ENCODE results near the gene LACRT.

Gene LACRT

DNA sequence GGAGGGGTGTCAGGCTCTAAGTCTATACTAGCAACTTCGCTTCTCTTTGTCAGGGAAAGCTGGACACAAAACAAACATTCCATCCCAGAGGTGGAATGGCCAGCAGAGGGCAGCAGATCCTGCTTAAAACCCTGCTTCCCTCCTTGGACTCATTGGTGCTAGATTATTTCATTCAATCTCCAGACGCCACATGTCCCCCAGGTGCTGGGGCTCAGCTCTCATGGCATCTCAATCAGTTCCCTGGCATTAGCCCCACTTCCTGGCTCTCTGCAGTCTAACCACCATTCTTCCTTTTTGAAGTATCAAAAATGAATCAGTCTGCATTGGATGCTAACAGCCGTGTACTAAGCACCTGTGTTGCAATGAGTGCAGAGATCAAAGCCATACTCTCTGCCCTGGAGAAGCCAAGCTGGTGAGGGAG lies 38.2 kb downstream of the LACRT start:
- H3K9me3 ChIP-seq (ENCODE audit: control insufficient read depth, low read length), result no peaks in the 10 kb centered on the region
- H3K4me1 ChIP-seq (ENCODE audit: control insufficient read depth, insufficient read depth, low read length), result peaks cover 27% of the 10 kb centered on the region
- H3K27me3 ChIP-seq (replicated peaks; ENCODE audit: control insufficient read depth, insufficient read depth, low read length), result peaks cover 26% of the 10 kb centered on the region
- H3K36me3 ChIP-seq (ENCODE audit: control insufficient read depth, insufficient read depth, low read length, severe bottlenecking), result no peaks in the 10 kb centered on the region
- H3K4me3 ChIP-seq (ENCODE audit: low read length), result no peak overlapping the region
- peak; percentile 84 for DNase-seq (ENCODE audit: low read depth)
- H3K9ac ChIP-seq (ENCODE audit: low read length), result peak overlapping the region; percentile 26

GRCh38 chr12:54595471-54595870 lies 39.2 kb downstream of the LACRT start:
- no peak for DNase-seq (ENCODE audit: low read depth)
- H3K9ac ChIP-seq (ENCODE audit: low read length), result no peak overlapping the region

DNA sequence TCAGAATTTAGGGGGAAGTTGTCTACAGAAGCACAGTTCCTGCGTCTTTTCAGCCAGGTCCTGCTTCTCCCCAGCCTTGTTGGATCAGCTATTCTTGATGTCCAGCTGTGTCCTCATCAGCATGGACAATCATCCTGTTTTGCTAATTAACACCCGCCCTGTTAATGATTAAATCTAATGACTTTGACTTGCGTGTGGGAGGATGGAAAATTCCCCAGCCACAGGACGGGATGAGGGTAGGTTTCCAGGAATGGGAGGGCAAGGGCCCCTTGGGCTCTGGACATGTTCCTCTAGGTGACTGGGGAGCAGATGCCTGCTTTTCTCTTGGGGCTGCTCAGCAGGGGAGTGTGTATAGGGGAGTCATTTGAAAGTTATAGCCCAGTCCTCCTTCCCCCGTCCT lies 41.0 kb downstream of the LACRT start:
- DNase-seq (ENCODE audit: low read depth), result no peak
- Histone ChIP-seq H3K4me3 (ENCODE audit: low read length) (no peak overlapping the region), H3K27me3 (replicated peaks; ENCODE audit: control insufficient read depth, insufficient read depth, low read length) (peaks cover 10% of the 10 kb centered on the region), H3K9ac (ENCODE audit: low read length) (no peak overlapping the region), H3K36me3 (ENCODE audit: control insufficient read depth, insufficient read depth, low read length, severe bottlenecking) (no peaks in the 10 kb centered on the region), H3K4me1 (ENCODE audit: control insufficient read depth, insufficient read depth, low read length) (peaks cover 54% of the 10 kb centered on the region), H3K9me3 (ENCODE audit: control insufficient read depth, low read length) (no peaks in the 10 kb centered on the region)

More at GRCh38 chr12:54595471-54595870, 39.2 kb downstream of the LACRT start:
- Histone ChIP-seq H3K27me3 (replicated peaks; ENCODE audit: control insufficient read depth, insufficient read depth, low read length) (peaks cover 26% of the 10 kb centered on the region), H3K9me3 (ENCODE audit: control insufficient read depth, low read length) (no peaks in the 10 kb centered on the region), H3K4me1 (ENCODE audit: control insufficient read depth, insufficient read depth, low read length) (peaks cover 36% of the 10 kb centered on the region), H3K36me3 (ENCODE audit: control insufficient read depth, insufficient read depth, low read length, severe bottlenecking) (no peaks in the 10 kb centered on the region), H3K4me3 (ENCODE audit: low read length) (no peak overlapping the region)

GRCh38 chr12:54593135-54593534 lies 41.6 kb downstream of the LACRT start:
- H3K4me3 ChIP-seq (ENCODE audit: low read length), result no peak overlapping the region
- no peaks in the 10 kb centered on the region for H3K9me3 ChIP-seq (ENCODE audit: control insufficient read depth, low read length)
- H3K36me3 ChIP-seq (ENCODE audit: control insufficient read depth, insufficient read depth, low read length, severe bottlenecking), result no peaks in the 10 kb centered on the region
- DNase-seq (ENCODE audit: low read depth), result no peak
- H3K9ac ChIP-seq (ENCODE audit: low read length), result no peak overlapping the region
- peaks cover 6% of the 10 kb centered on the region for H3K27me3 ChIP-seq (replicated peaks; ENCODE audit: control insufficient read depth, insufficient read depth, low read length)
- H3K4me1 ChIP-seq (ENCODE audit: control insufficient read depth, insufficient read depth, low read length), result peaks cover 55% of the 10 kb centered on the region

- Histone ChIP-seq H3K36me3 (ENCODE audit: control insufficient read depth, insufficient read depth, low read length, severe bottlenecking) (no peaks in the 10 kb centered on the region), H3K27me3 (replicated peaks; ENCODE audit: control insufficient read depth, insufficient read depth, low read length) (no peaks in the 10 kb centered on the region), H3K4me3 (ENCODE audit: low read length) (no peak overlapping the region), H3K9ac (ENCODE audit: low read length) (peak overlapping the region; percentile 66), H3K4me1 (ENCODE audit: control insufficient read depth, insufficient read depth, low read length) (peaks cover 55% of the 10 kb centered on the region), H3K9me3 (ENCODE audit: control insufficient read depth, low read length) (no peaks in the 10 kb centered on the region)
- peak; percentile 62 for DNase-seq (ENCODE audit: low read depth)
Measured at GRCh38 chr12:54592316-54592715, 42.4 kb downstream of the LACRT start.

GRCh38 chr12:54590978-54591591 lies 43.6 kb downstream of the LACRT start:
- peak overlapping the region; percentile 66 for H3K9ac ChIP-seq (ENCODE audit: low read length)
- H3K36me3 ChIP-seq (ENCODE audit: control insufficient read depth, insufficient read depth, low read length, severe bottlenecking), result no peaks in the 10 kb centered on the region
- no peaks in the 10 kb centered on the region for H3K9me3 ChIP-seq (ENCODE audit: control insufficient read depth, low read length)
- H3K4me3 ChIP-seq (ENCODE audit: low read length), result no peak overlapping the region
- DNase-seq (ENCODE audit: low read depth), result peak; percentile 19
- H3K27me3 ChIP-seq (replicated peaks; ENCODE audit: control insufficient read depth, insufficient read depth, low read length), result peaks cover 5% of the 10 kb centered on the region
- H3K4me1 ChIP-seq (ENCODE audit: control insufficient read depth, insufficient read depth, low read length), result peaks cover 63% of the 10 kb centered on the region

GRCh38 chr12:54589964-54590363 lies 44.7 kb downstream of the LACRT start:
- Histone ChIP-seq H3K36me3 (ENCODE audit: control insufficient read depth, insufficient read depth, low read length, severe bottlenecking) (no peaks in the 10 kb centered on the region), H3K4me3 (ENCODE audit: low read length) (no peak overlapping the region), H3K9me3 (ENCODE audit: control insufficient read depth, low read length) (no peaks in the 10 kb centered on the region), H3K27me3 (replicated peaks; ENCODE audit: control insufficient read depth, insufficient read depth, low read length) (peaks cover 9% of the 10 kb centered on the region), H3K4me1 (ENCODE audit: control insufficient read depth, insufficient read depth, low read length) (peaks cover 65% of the 10 kb centered on the region), H3K9ac (ENCODE audit: low read length) (peak overlapping the region; percentile 58)
- DNase-seq (ENCODE audit: low read depth), result no peak

GRCh38 chr12:54588890-54589267 lies 45.8 kb downstream of the LACRT start:
- H3K36me3 ChIP-seq (ENCODE audit: control insufficient read depth, insufficient read depth, low read length, severe bottlenecking), result peaks cover 3% of the 10 kb centered on the region
- peaks cover 65% of the 10 kb centered on the region for H3K4me1 ChIP-seq (ENCODE audit: control insufficient read depth, insufficient read depth, low read length)
- H3K9ac ChIP-seq (ENCODE audit: low read length), result peak overlapping the region; percentile 84
- DNase-seq (ENCODE audit: low read depth), result no peak
- H3K4me3 ChIP-seq (ENCODE audit: low read length), result peak overlapping the region; percentile 75
- H3K9me3 ChIP-seq (ENCODE audit: control insufficient read depth, low read length), result no peaks in the 10 kb centered on the region
- H3K27me3 ChIP-seq (replicated peaks; ENCODE audit: control insufficient read depth, insufficient read depth, low read length), result peaks cover 9% of the 10 kb centered on the region

- DNase-seq (ENCODE audit: low read depth), result peak; percentile 22
- H3K4me3 ChIP-seq (ENCODE audit: low read length), result peak within 1 kb of the TSS; percentile 86
- peaks cover 8% of the 10 kb centered on the region for H3K36me3 ChIP-seq (ENCODE audit: control insufficient read depth, insufficient read depth, low read length, severe bottlenecking)
- H3K9ac ChIP-seq (ENCODE audit: low read length), result peak within 1 kb of the TSS; percentile 91
- no peaks in the 10 kb centered on the region for H3K9me3 ChIP-seq (ENCODE audit: control insufficient read depth, low read length)
- peaks cover 64% of the 10 kb centered on the region for H3K4me1 ChIP-seq (ENCODE audit: control insufficient read depth, insufficient read depth, low read length)
- peaks cover 9% of the 10 kb centered on the region for H3K27me3 ChIP-seq (replicated peaks; ENCODE audit: control insufficient read depth, insufficient read depth, low read length)
Measured at GRCh38 chr12:54588110-54588889, 46.4 kb downstream of the LACRT start, which contains the start of gene PPP1R1A. Gene PPP1R1A, minus strand, starts transcription at chr12:54588659. Its CDS starts 171 bp downstream, at chr12:54588488.

DNA sequence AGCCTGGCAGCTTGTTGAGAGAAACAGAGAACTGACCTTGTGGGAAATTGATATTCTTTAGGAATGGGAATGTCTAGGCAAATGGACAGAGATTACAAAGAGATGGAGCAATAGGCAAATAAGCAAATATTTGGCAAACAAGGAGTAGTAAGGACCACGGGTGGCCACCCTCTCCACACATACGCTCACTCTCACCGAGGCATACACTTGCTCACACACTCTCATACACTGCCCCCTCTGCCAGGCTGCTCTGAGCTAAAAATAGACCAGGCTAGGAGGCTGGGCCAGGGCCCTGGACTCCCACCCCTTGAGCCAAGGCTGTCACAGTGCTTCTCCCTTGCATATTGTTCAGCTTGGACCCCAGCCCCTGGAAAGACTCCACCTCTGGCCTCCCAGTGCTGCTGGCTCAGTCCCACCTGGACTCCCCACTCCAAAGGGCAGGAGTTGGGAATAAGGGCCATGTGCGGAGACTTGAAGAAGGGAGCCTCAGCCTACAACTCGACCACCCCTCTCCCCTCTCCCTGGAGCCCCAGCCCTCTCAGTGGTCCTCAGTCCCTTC lies 47.3 kb downstream of the LACRT start:
- Histone ChIP-seq H3K9ac (ENCODE audit: low read length) (peak overlapping the region; percentile 91), H3K27me3 (replicated peaks; ENCODE audit: control insufficient read depth, insufficient read depth, low read length) (peaks cover 9% of the 10 kb centered on the region), H3K36me3 (ENCODE audit: control insufficient read depth, insufficient read depth, low read length, severe bottlenecking) (peaks cover 18% of the 10 kb centered on the region), H3K9me3 (ENCODE audit: control insufficient read depth, low read length) (no peaks in the 10 kb centered on the region), H3K4me3 (ENCODE audit: low read length) (peak overlapping the region; percentile 86), H3K4me1 (ENCODE audit: control insufficient read depth, insufficient read depth, low read length) (peaks cover 55% of the 10 kb centered on the region)
- DNase-seq (ENCODE audit: low read depth), result no peak

DNA sequence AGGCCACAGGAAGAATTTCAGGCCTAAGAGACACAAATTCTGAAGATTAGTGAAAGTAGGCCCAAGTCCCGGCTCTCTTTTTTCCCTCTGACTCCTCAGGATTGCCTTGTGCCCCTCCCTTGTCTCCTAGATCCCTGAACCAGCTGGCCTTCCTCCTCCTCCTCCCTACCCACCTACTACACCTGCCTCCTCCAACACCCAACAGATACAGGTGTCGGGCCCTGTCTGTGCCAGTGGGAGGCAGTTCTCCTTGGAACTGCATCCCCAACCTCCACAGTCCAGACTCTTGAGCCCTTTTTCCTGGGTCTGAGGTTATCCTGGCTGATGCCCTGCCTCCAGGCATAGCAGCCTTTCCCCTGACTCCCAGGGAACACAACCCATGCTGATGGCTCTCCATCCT lies 48.1 kb downstream of the LACRT start:
- H3K27me3 ChIP-seq (replicated peaks; ENCODE audit: control insufficient read depth, insufficient read depth, low read length), result peaks cover 9% of the 10 kb centered on the region
- no peak for DNase-seq (ENCODE audit: low read depth)
- H3K4me1 ChIP-seq (ENCODE audit: control insufficient read depth, insufficient read depth, low read length), result peaks cover 47% of the 10 kb centered on the region
- peak overlapping the region; percentile 91 for H3K9ac ChIP-seq (ENCODE audit: low read length)
- peaks cover 25% of the 10 kb centered on the region for H3K36me3 ChIP-seq (ENCODE audit: control insufficient read depth, insufficient read depth, low read length, severe bottlenecking)
- H3K4me3 ChIP-seq (ENCODE audit: low read length), result peak overlapping the region; percentile 86
- H3K9me3 ChIP-seq (ENCODE audit: control insufficient read depth, low read length), result no peaks in the 10 kb centered on the region

Measured in adipocyte (in vitro differentiated cells).